ENCODE data around the gene SEPSECS.

DNA sequence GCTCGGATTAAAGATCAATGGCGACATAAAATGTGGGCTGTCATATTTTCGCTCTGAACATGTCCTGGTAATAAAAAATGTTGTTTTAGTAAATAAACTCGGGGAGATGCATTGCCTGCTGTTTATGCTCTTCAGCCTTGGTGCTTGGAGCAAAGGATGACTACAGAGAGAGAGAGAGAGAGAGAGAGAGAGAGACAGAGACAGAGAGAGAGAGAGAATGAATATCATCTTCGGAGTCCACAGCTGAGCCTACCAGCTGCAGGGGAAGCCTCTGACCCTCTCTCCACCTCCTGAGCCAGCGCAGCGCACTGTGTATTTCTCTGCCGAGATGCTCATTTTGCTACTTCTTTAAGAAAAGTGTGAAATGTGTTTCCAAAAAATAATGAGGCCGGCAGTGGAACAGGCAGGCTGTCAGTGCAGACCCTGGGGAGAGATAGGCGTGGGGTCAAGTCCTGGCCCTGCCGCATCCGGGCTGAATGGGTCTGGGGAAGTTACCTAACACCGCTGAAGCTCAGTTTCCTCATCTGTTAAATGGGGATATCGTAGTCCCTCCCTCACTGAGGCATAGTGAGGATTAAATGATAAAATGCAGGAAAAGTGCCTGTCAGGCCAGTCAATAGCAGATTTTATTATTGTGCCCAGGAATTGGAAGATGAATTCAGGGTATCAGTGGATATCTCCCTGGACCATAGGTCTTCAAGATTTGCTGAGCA lies 71.0 kb downstream of the SEPSECS start:
- TF ChIP-seq EZH2 (IDR thresholded peaks at IDR 0.05; ENCODE audit: borderline replicate concordance, insufficient read depth, low read length, poor library complexity, severe bottlenecking) (no peak), EP300 (conservative IDR thresholded peaks at IDR 0.05; ENCODE audit: poor library complexity, severe bottlenecking) (no peak), TAF1 (IDR thresholded peaks at IDR 0.05; ENCODE audit: low read depth) (no peak), POLR2AphosphoS5 (IDR thresholded peaks at IDR 0.05) (no peak)
- TF ChIP-seq, protein P1, sequence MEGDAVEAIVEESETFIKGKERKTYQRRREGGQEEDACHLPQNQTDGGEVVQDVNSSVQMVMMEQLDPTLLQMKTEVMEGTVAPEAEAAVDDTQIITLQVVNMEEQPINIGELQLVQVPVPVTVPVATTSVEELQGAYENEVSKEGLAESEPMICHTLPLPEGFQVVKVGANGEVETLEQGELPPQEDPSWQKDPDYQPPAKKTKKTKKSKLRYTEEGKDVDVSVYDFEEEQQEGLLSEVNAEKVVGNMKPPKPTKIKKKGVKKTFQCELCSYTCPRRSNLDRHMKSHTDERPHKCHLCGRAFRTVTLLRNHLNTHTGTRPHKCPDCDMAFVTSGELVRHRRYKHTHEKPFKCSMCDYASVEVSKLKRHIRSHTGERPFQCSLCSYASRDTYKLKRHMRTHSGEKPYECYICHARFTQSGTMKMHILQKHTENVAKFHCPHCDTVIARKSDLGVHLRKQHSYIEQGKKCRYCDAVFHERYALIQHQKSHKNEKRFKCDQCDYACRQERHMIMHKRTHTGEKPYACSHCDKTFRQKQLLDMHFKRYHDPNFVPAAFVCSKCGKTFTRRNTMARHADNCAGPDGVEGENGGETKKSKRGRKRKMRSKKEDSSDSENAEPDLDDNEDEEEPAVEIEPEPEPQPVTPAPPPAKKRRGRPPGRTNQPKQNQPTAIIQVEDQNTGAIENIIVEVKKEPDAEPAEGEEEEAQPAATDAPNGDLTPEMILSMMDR (IDR thresholded peaks at IDR 0.05; ENCODE audit: poor library complexity, severe bottlenecking), result no peak
- TF ChIP-seq, protein P2, sequence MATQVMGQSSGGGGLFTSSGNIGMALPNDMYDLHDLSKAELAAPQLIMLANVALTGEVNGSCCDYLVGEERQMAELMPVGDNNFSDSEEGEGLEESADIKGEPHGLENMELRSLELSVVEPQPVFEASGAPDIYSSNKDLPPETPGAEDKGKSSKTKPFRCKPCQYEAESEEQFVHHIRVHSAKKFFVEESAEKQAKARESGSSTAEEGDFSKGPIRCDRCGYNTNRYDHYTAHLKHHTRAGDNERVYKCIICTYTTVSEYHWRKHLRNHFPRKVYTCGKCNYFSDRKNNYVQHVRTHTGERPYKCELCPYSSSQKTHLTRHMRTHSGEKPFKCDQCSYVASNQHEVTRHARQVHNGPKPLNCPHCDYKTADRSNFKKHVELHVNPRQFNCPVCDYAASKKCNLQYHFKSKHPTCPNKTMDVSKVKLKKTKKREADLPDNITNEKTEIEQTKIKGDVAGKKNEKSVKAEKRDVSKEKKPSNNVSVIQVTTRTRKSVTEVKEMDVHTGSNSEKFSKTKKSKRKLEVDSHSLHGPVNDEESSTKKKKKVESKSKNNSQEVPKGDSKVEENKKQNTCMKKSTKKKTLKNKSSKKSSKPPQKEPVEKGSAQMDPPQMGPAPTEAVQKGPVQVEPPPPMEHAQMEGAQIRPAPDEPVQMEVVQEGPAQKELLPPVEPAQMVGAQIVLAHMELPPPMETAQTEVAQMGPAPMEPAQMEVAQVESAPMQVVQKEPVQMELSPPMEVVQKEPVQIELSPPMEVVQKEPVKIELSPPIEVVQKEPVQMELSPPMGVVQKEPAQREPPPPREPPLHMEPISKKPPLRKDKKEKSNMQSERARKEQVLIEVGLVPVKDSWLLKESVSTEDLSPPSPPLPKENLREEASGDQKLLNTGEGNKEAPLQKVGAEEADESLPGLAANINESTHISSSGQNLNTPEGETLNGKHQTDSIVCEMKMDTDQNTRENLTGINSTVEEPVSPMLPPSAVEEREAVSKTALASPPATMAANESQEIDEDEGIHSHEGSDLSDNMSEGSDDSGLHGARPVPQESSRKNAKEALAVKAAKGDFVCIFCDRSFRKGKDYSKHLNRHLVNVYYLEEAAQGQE (IDR thresholded peaks at IDR 0.05; ENCODE audit: borderline replicate concordance), result no peak
